Measurements from ENCODE around the gene SUCLG2.

SUCLG2 gene

GRCh38 chr3:67684211-67684610, 29.8 kb upstream of the SUCLG2 start:
- TF ChIP-seq ZNF214 (tag by site-specific recombination; IDR thresholded peaks at IDR 0.05; ENCODE audit: borderline replicate concordance) (no peak), ZNF398 (tag by site-specific recombination; IDR thresholded peaks at IDR 0.05) (no peak), ZNF433 (tag by site-specific recombination; IDR thresholded peaks at IDR 0.05; ENCODE audit: low read depth) (no peak), HOXC10 (CRISPR knock-in tag; IDR thresholded peaks at IDR 0.05) (no peak), ZNF292 (tag by site-specific recombination; IDR thresholded peaks at IDR 0.05; ENCODE audit: borderline replicate concordance, low read depth) (no peak), ZNF510 (tag by site-specific recombination; IDR thresholded peaks at IDR 0.05; ENCODE audit: insufficient replicate concordance) (no peak), SALL2 (tag by site-specific recombination; IDR thresholded peaks at IDR 0.05; ENCODE audit: borderline replicate concordance) (no peak)
- TF ChIP-seq, protein P1, sequence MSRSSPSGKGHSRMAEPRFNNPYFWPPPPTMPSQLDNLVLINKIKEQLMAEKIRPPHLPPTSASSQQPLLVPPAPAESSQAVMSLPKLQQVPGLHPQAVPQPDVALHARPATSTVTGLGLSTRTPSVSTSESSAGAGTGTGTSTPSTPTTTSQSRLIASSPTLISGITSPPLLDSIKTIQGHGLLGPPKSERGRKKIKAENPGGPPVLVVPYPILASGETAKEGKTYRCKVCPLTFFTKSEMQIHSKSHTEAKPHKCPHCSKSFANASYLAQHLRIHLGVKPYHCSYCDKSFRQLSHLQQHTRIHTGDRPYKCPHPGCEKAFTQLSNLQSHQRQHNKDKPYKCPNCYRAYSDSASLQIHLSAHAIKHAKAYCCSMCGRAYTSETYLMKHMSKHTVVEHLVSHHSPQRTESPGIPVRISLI (tag by site-specific recombination; IDR thresholded peaks at IDR 0.05): no peak
- no peaks in the 10 kb centered on the region for H3K36me3 ChIP-seq (ENCODE audit: control insufficient read depth in 2 of 2, insufficient read depth in 1 of 2, low read length in 2 of 2)
- ChIA-PET POLR2A (no interaction called here), CTCF (no interaction called here)
- H3K4me1 ChIP-seq (ENCODE audit: control insufficient read depth, insufficient read depth, low read length): no peaks in the 10 kb centered on the region
- no peaks in the 10 kb centered on the region for H3K9me3 ChIP-seq (ENCODE audit: control insufficient read depth, insufficient read depth, low read depth, low read length)
- H3K4me3 ChIP-seq (ENCODE audit: low read depth, low read length): no peak overlapping the region
- H3K27ac ChIP-seq (ENCODE audit: extremely low read depth, low read depth, low read length): no peak overlapping the region

DNA sequence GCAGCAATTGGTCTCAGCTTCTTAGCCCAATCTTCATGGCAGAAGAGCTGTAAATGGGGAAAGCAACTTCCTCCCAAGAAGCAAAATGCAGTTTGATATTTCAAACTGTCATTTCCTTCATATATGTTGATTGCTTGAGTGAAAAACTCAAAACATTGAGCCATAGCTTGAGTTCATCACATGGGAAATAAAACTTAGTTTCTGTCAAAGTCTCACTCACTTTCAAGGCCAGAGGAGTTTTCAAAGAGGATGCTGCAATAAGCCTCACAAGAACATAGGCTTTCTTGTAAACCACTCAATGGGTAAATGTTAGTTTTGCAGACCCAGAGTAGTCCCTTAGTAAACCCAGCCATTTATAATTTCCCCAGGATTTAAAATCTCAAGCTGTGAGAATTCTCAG, 29.1 kb upstream of the SUCLG2 start:
- ChIA-PET POLR2A (no interaction called here), CTCF (no interaction called here)
- Histone ChIP-seq H3K36me3 (ENCODE audit: control insufficient read depth in 2 of 2, insufficient read depth in 1 of 2, low read length in 2 of 2) (no peaks in the 10 kb centered on the region), H3K4me3 (ENCODE audit: low read depth, low read length) (no peak overlapping the region), H3K9me3 (ENCODE audit: control insufficient read depth, insufficient read depth, low read depth, low read length) (no peaks in the 10 kb centered on the region), H3K27ac (ENCODE audit: extremely low read depth, low read depth, low read length) (no peak overlapping the region), H3K4me1 (ENCODE audit: control insufficient read depth, insufficient read depth, low read length) (no peaks in the 10 kb centered on the region)
- TF ChIP-seq ZSCAN23 (tag by site-specific recombination; IDR thresholded peaks at IDR 0.05) (no peak), GLIS2 (tag by site-specific recombination; IDR thresholded peaks at IDR 0.05) (no peak), ZNF335 (tag by site-specific recombination; conservative IDR thresholded peaks at IDR 0.05) (no peak), ZNF645 (tag by site-specific recombination; IDR thresholded peaks at IDR 0.05) (no peak), ZBTB10 (tag by site-specific recombination; IDR thresholded peaks at IDR 0.05) (no peak), ZNF23 (tag by site-specific recombination; IDR thresholded peaks at IDR 0.05; ENCODE audit: borderline replicate concordance) (no peak), KLF10 (tag by site-specific recombination; IDR thresholded peaks at IDR 0.05) (no peak), ZNF529 (tag by site-specific recombination; IDR thresholded peaks at IDR 0.05; ENCODE audit: insufficient replicate concordance) (no peak), ZFP69B (tag by site-specific recombination; IDR thresholded peaks at IDR 0.05) (no peak), ZNF558 (tag by site-specific recombination; IDR thresholded peaks at IDR 0.05) (no peak), ZNF404 (tag by site-specific recombination; IDR thresholded peaks at IDR 0.05) (no peak), GLI4 (tag by site-specific recombination; IDR thresholded peaks at IDR 0.05) (no peak), ZNF266 (tag by site-specific recombination; IDR thresholded peaks at IDR 0.05; ENCODE audit: low read depth) (no peak), ZNF114 (tag by site-specific recombination; IDR thresholded peaks at IDR 0.05) (no peak), OSR2 (tag by site-specific recombination; IDR thresholded peaks at IDR 0.05) (no peak), ZEB2 (tag by site-specific recombination; IDR thresholded peaks at IDR 0.05) (no peak)
- TF ChIP-seq, protein P2, sequence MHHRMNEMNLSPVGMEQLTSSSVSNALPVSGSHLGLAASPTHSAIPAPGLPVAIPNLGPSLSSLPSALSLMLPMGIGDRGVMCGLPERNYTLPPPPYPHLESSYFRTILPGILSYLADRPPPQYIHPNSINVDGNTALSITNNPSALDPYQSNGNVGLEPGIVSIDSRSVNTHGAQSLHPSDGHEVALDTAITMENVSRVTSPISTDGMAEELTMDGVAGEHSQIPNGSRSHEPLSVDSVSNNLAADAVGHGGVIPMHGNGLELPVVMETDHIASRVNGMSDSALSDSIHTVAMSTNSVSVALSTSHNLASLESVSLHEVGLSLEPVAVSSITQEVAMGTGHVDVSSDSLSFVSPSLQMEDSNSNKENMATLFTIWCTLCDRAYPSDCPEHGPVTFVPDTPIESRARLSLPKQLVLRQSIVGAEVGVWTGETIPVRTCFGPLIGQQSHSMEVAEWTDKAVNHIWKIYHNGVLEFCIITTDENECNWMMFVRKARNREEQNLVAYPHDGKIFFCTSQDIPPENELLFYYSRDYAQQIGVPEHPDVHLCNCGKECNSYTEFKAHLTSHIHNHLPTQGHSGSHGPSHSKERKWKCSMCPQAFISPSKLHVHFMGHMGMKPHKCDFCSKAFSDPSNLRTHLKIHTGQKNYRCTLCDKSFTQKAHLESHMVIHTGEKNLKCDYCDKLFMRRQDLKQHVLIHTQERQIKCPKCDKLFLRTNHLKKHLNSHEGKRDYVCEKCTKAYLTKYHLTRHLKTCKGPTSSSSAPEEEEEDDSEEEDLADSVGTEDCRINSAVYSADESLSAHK (tag by site-specific recombination; IDR thresholded peaks at IDR 0.05): no peak
